ENCODE results near the gene TMEM144. TPM values are rescaled to one million over a fixed set of nuclear protein-coding genes. Genes with fewer than 3 reads are reported as not detected.

Gene TMEM144
- total RNA-seq, 4 donors from 2014 or later = 3.7 to 9.3 (median 6.2) TPM

DNA sequence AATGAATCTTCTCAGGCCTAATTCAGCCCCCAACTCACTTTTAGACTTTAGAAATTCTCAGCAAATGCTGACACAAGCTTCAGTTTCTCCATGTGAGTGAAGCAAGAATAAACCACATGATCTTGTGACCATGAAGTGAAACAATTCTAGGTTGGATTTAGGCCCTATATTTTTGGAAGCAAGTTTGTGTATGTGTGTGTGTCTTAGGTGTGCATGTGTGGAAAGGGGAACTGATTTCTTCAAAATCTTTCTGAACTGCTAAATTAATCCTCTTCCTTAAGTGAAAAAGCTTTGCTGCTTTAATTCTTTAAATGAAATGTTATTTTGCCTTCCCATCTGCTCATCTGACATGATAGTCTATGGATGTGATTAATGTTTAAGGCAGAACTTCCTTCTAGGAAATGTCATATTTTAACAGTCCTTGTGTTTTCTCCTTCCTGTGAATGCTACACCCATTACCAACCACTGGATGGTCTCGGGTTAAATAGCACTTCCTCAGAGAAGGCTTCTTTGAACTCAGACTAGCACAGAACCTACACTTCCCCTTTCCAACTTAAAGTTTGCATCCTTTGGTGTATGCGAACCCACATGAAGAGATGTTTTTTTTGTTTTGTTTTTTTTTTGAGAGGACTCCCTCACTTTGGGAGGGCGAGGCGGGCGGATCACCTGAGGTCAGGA, 1.2 kb upstream of the TMEM144 start:
- WGBS = 89% methylated on average over 5 of the region's 5 CpGs
- Histone ChIP-seq H3K36me3 (no peaks in the 10 kb centered on the region), H3K4me1 (peaks cover 18% of the 10 kb centered on the region), H3K9me3 (no peaks in the 10 kb centered on the region), H3K27me3 (no peaks in the 10 kb centered on the region), H3K4me3 (no peak overlapping the region), H3K27ac (no peak overlapping the region)
- DNase-seq (ENCODE audit: low spot score in 2 of 2) = no peak
- TF ChIP-seq CTCF (IDR thresholded peaks at IDR 0.05) = no peak
- TF ChIP-seq POLR2AphosphoS5 (IDR thresholded peaks at IDR 0.05) = no peak
- no peak for TF ChIP-seq POLR2A (IDR thresholded peaks at IDR 0.05)
- no peak for TF ChIP-seq EP300 (IDR thresholded peaks at IDR 0.05)

- TF ChIP-seq EP300 (IDR thresholded peaks at IDR 0.05) (no peak), POLR2A (IDR thresholded peaks at IDR 0.05) (no peak), CTCF (IDR thresholded peaks at IDR 0.05) (no peak), POLR2AphosphoS5 (IDR thresholded peaks at IDR 0.05) (no peak)
- DNase-seq (ENCODE audit: low spot score in 2 of 2) = no peak
- peaks cover 18% of the 10 kb centered on the region for H3K4me1 ChIP-seq
- H3K36me3 ChIP-seq = no peaks in the 10 kb centered on the region
- H3K27ac ChIP-seq = no peak overlapping the region
- peak overlapping the region; percentile 53 for H3K4me3 ChIP-seq
- 38% methylated on average over 3 of the region's 3 CpGs for WGBS
- no peaks in the 10 kb centered on the region for H3K27me3 ChIP-seq
- H3K9me3 ChIP-seq = no peaks in the 10 kb centered on the region
These were observed 936 bp downstream of the TMEM144 start for GRCh38 chr4:158211222-158211621.

DNA sequence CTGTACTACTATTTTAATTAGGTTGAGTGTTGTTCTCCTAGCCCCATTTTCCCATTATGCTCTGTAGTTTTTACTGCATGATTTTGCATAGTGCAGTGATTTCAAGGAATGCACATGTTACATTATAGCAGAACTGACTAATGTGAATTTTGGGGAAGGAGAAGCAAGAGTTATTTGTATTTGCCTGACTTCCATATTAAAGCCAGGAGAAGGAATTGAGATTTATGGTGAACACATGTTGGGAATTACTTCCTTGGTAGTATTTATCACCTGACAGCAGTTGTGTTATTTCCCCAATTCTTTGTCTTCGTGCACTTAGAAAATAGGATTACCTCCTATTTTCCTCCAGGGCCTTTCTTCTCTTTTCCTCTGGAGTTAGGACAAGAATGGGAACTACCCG, 3.2 kb downstream of the TMEM144 start:
- H3K9me3 ChIP-seq = no peaks in the 10 kb centered on the region
- peaks cover 18% of the 10 kb centered on the region for H3K4me1 ChIP-seq
- H3K4me3 ChIP-seq = no peak overlapping the region
- H3K27me3 ChIP-seq = no peaks in the 10 kb centered on the region
- no peak overlapping the region for H3K27ac ChIP-seq
- TF ChIP-seq POLR2A (IDR thresholded peaks at IDR 0.05) (no peak), EP300 (IDR thresholded peaks at IDR 0.05) (no peak), POLR2AphosphoS5 (IDR thresholded peaks at IDR 0.05) (no peak), CTCF (IDR thresholded peaks at IDR 0.05) (no peak)
- no peaks in the 10 kb centered on the region for H3K36me3 ChIP-seq
- no peak for DNase-seq (ENCODE audit: low spot score in 2 of 2)
- WGBS = 83% methylated on average over 2 of the region's 2 CpGs

- H3K4me3 ChIP-seq = no peak overlapping the region
- 82% methylated on average over 1 of the region's 1 CpG for WGBS
- H3K4me1 ChIP-seq = peaks cover 15% of the 10 kb centered on the region
- H3K27me3 ChIP-seq = no peaks in the 10 kb centered on the region
- no peak for DNase-seq (ENCODE audit: low spot score in 2 of 2)
- H3K36me3 ChIP-seq = no peaks in the 10 kb centered on the region
- no peaks in the 10 kb centered on the region for H3K9me3 ChIP-seq
- no peak overlapping the region for H3K27ac ChIP-seq
- TF ChIP-seq CTCF (IDR thresholded peaks at IDR 0.05) = no peak
These were observed 4.6 kb downstream of the TMEM144 start for GRCh38 chr4:158214856-158215255.

DNA sequence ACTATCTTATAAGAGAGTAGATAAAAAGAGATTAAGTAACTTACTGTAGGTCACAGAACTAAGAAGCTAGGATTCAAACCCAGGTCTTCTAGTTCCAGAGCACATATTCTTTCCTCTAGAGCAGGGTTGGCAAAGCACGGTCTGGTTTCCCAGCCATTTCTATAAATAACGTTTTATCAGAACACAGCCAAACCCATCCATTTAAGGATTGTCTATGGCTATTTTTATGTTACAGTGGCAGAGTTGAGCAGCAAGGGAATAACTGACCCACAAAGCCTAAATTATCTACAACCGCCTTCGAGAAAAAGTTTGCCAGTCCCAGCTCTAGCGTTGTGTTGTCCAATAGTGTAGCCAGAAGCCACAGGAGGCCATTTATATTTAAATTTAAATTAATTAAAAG, 7.5 kb downstream of the TMEM144 start:
- peaks cover 3% of the 10 kb centered on the region for H3K36me3 ChIP-seq
- TF ChIP-seq POLR2A (IDR thresholded peaks at IDR 0.05) (no peak), CTCF (IDR thresholded peaks at IDR 0.05) (no peak), EP300 (IDR thresholded peaks at IDR 0.05) (no peak), POLR2AphosphoS5 (IDR thresholded peaks at IDR 0.05) (no peak)
- no peaks in the 10 kb centered on the region for H3K4me1 ChIP-seq
- WGBS = 88% methylated on average over 5 of the region's 5 CpGs
- no peak overlapping the region for H3K27ac ChIP-seq
- H3K9me3 ChIP-seq = no peaks in the 10 kb centered on the region
- DNase-seq (ENCODE audit: low spot score in 2 of 2) = no peak
- no peak overlapping the region for H3K4me3 ChIP-seq
- H3K27me3 ChIP-seq = no peaks in the 10 kb centered on the region
